HG03469 (cell line): ENCODE measurements around the gene LIMS1.
"Not testable (repeated sequence)": the region's sequence is repeated elsewhere in the genome, so short reads cannot be mapped to it uniquely, and the experiment has no call there.

Experiments
- ATAC-seq: cut with Tn5 transposase; IDR thresholded peaks from one replicate; pipeline ENCODE4 v1.9.1; 2021; ENCODE audit warnings: mild to moderate bottlenecking, moderate library complexity, moderate number of reproducible peaks; ENCODE audit not compliant: unreplicated experiment

Gene LIMS1

DNA sequence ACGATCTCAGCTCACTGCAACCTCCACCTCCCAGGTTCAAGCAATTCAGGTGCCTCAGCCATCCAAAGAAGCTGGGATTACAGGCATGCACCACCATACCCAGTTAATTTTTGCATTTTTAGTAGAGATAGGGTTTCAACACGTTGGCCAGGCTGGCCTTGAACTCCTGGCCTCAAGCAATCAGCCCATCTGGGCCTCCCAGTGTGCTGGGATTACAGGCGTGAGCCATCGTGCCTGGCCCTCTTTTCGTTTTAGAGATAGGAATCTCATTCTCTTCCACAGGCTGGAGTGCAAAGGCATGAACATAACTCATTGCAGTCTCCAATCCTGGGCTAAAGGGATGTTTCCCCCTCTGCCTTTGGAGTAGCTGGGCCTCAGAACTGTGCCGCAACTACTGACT, 182.7 kb downstream of the LIMS1 start:
- ATAC-seq = not testable (repeated sequence)

DNA sequence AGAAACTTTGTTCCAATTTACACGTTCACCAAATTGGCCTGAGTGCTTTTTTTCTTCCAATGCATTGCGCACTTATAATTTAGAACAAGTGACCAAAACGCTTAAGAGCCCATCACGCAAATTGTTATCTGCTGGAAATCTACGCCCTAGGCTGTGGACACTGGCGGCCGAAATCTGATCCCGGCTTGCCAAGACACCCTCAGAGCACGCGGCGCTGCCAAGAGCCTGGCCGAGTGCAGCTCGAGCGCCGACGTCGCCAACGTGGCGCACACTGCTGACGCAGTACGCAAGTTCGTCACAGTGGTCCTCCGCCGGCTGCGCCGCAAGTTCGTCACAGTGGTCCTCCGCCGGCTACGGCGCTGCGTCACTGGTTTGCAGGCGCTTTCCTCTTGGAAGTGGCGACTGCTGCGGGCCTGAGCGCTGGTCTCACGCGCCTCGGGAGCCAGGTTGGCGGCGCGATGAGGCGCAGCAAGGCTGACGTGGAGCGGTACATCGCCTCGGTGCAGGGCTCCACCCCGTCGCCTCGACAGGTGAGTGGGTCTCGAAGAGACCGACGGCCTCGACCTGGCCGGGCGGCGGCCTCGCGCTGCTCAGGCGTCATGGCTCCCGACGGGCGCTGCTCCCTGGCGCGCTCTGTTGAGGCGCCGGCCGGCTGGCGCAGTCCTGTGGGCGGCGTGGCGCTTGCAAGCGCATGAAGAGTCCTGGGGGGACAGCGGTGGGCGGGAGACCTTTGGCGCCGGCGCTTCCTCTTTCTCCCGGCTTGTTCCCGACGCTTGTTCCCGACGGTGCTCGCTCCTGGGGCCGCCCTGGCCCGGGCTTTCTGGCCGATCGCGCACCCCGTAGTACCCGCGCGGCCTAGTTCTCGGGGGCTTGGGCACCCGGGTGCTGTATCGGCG, 185.1 kb downstream of the LIMS1 start, which contains the start of gene RANBP2:
Gene RANBP2 (plus strand): TSS at position 334 of the 896 bp plus-strand sequence. CDS start 125 bp downstream, at position 459.
- ATAC-seq = peak; percentile 99

DNA sequence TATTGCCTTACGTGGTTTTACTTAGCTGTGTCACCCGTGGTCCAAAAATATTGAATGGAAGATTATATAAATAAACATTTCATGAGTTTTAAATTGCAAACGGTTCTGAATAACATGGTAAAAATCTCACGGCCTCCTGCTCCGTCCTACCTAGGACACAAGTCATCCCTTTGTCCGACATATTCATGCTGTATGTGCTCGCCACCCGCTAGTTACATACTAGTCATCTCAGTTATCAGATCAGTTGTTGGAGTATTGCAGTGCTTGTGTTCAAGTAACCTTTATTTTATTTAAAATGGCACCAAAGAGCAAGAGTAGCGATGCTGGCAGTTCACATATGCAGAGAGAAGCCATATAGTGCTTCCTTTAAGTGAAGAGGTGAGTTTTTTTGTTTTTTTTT, 191.8 kb downstream of the LIMS1 start:
- not testable (repeated sequence) for ATAC-seq

DNA sequence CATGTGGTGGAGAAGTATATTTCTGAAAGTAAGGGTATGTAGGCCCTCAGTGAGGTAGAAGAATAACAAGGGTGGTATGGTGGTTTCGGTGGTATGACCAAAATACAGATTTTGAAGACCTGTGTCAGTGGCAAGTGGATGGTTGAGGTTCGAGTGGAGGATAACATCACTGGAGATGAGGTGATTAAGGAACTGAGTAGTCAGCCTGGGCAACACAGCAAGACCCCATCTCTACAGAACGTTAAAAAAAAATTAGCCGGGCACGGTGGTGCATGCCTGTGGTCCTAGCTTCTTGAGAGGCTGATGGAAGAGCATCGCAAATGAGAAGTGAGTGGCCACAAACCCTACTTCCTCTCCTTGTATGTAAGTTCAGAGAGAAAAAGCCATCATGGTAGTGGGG, 200.4 kb downstream of the LIMS1 start:
- ATAC-seq = not testable (repeated sequence)
